GM21381 (cell line): ENCODE data around the gene ELF3.
"Not testable (repeated sequence)": the region's sequence is repeated elsewhere in the genome, so short reads cannot be mapped to it uniquely, and the experiment has no call there.

ENCODE experiments used
- ATAC-seq: cut with Tn5 transposase; IDR thresholded peaks from one replicate; pipeline ENCODE4 v1.9.1; 2021; ENCODE audit warnings: mild to moderate bottlenecking, moderate library complexity; ENCODE audit not compliant: unreplicated experiment

Gene ELF3

GRCh38 chr1:202063093-202063492 lies 52.7 kb downstream of the ELF3 start:
- no peak for ATAC-seq

- not testable (repeated sequence) for ATAC-seq
Measured at GRCh38 chr1:202064889-202065312, 54.5 kb downstream of the ELF3 start.
